Vagina (tissue), 2 donors: ENCODE data around the gene ABLIM2. TPM values are rescaled to one million over a fixed set of nuclear protein-coding genes. Genes with fewer than 3 reads are reported as not detected.

ENCODE experiments used
- DNase-seq, 2 donors: peaks; one replicate each; pipeline ENCODE4 v3.0.0-alpha.2; 2017; ENCODE audit errors: extremely low spot score in 2 of 2
- H3K27ac ChIP-seq: fragments of 200-600 bp; sonication (generic); one replicate; pipeline ENCODE4 v1.5.1; 2019
- H3K27me3 ChIP-seq: fragments of 200-600 bp; sonication (generic); one replicate; pipeline ENCODE4 v1.5.1; 2019
- H3K36me3 ChIP-seq, 2 donors: fragments of 200-600 bp; sonication (generic); one replicate each; pipeline ENCODE4 v1.5.1; 2017 to 2019
- H3K4me1 ChIP-seq: fragments of 200-600 bp; sonication (generic); one replicate; pipeline ENCODE4 v1.5.1; 2019
- H3K4me3 ChIP-seq, 2 donors: fragments of 200-600 bp; sonication (generic); 1 replicate in 1 of 2; 2 replicates in 1 of 2; pipeline ENCODE4 v1.5.1; 2016 to 2019
- H3K9me3 ChIP-seq: fragments of 200-600 bp; sonication (generic); one replicate; pipeline ENCODE4 v1.5.1; 2019
- POLR2A ChIP-seq, 2 donors: fragments of 450-650 bp; IDR thresholded peaks; one replicate each; pipeline ENCODE4 v1.6.1; 2017; ENCODE audit warnings: antibody characterized with exemption in 2 of 2, mild to moderate bottlenecking in 2 of 2, moderate library complexity in 2 of 2
- POLR2AphosphoS5 ChIP-seq, 2 donors: sonication (generic); formaldehyde crosslinking; IDR thresholded peaks; one replicate each; pipeline ENCODE4 v1.9.0; 2017; ENCODE audit warnings: antibody characterized with exemption in 2 of 2, mild to moderate bottlenecking in 2 of 2, low read depth in 1 of 2; ENCODE audit not compliant: insufficient read depth in 1 of 2
- intact Hi-C: fragments of 100-400 bp; cut with DNase I; formaldehyde crosslinking; loops from one replicate; pipeline ENCODE4 v1.15.1; 2023
- total RNA-seq: library from RNA; depleted of rRNA; stranded (reverse); fragments of >200 nt; gene quantifications from one replicate; pipeline ENCODE4 v1.2.3, GENCODE V29; 2016
- TF ChIP-seq, protein P1 (sequence below), 3 experiments: fragments of 450-650 bp in 2 of 3; fragments of 200-600 bp in 1 of 3; sonication (generic) in 1 of 3; IDR thresholded peaks; one replicate each; pipeline ENCODE4 v1.5.1; 2017 to 2019; ENCODE audit warnings: antibody characterized with exemption in 3 of 3, mild to moderate bottlenecking in 2 of 3, moderate library complexity in 2 of 3

ABLIM2 gene
- total RNA-seq, 1 donor from 2014 or later: 15.5 TPM

DNA sequence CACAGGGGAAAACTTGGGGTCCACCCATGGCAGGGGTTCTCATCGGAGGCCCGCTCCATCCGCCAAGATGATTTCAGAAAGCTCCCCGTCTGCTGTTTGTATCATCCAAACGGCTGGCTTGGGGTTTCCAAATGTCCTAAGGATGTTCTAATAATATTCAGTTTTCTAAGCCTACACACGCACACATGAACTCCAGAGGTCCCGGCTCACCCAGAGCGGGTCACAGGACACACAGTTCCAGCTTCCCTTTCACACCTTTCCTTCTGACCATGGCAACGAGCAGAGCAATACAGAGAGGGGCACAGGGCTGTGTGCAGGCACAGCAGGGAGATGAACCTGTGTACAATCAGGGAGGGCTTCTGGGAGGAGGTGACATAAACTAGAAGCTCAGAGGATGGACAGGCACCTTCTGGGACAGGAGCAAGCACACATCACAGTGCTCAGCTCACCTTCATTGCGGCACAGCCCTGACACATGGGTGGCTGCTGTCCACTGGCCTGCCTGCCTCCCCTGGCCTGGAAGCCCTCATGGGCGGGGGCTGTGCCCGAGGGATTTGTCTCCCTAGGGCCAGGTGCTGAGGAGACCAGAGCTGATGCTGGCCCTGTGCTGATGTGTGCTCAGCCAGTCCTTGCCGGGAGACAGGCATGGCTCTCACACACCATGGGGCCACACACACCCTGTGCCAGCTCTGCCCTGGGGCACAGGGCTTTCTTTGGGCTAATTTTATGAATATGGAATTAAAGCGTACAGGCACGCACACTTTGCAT, 44.8 kb downstream of the ABLIM2 start:
- intact Hi-C loops: no loop called here
- TF ChIP-seq POLR2AphosphoS5 (IDR thresholded peaks at IDR 0.05; ENCODE audit: insufficient read depth in 1 of 2, low read depth in 1 of 2): no peak
- TF ChIP-seq, protein P1, sequence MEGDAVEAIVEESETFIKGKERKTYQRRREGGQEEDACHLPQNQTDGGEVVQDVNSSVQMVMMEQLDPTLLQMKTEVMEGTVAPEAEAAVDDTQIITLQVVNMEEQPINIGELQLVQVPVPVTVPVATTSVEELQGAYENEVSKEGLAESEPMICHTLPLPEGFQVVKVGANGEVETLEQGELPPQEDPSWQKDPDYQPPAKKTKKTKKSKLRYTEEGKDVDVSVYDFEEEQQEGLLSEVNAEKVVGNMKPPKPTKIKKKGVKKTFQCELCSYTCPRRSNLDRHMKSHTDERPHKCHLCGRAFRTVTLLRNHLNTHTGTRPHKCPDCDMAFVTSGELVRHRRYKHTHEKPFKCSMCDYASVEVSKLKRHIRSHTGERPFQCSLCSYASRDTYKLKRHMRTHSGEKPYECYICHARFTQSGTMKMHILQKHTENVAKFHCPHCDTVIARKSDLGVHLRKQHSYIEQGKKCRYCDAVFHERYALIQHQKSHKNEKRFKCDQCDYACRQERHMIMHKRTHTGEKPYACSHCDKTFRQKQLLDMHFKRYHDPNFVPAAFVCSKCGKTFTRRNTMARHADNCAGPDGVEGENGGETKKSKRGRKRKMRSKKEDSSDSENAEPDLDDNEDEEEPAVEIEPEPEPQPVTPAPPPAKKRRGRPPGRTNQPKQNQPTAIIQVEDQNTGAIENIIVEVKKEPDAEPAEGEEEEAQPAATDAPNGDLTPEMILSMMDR (IDR thresholded peaks at IDR 0.05): no peak
- no peak for TF ChIP-seq POLR2A (IDR thresholded peaks at IDR 0.05)
- Histone ChIP-seq H3K27me3 (no peaks in the 10 kb centered on the region), H3K36me3 (no peaks in the 10 kb centered on the region), H3K27ac (no peak overlapping the region), H3K9me3 (no peaks in the 10 kb centered on the region), H3K4me3 (no peak overlapping the region), H3K4me1 (no peaks in the 10 kb centered on the region)
- no peak for DNase-seq

DNA sequence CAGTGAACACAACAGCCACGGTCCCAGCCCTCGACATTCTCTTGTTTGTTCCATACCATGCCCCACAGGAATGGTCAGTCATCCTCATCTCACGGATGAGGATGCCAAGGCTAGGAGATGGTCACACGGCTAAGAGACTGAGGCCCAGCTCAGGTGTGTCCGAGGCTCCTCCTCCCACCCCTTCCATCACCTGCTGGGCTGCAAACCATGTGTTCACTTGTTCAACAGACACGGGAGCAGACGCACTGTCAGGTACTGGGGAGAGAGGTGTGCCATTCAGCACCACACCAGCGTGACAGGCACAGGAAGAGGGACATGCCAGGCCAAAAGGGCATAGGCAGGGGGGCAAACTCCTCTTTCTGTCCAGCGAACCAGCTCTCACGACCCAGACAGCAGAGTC, 45.9 kb downstream of the ABLIM2 start:
- Histone ChIP-seq H3K4me3 (no peak overlapping the region), H3K27ac (no peak overlapping the region), H3K36me3 (no peaks in the 10 kb centered on the region), H3K27me3 (no peaks in the 10 kb centered on the region), H3K9me3 (no peaks in the 10 kb centered on the region), H3K4me1 (no peaks in the 10 kb centered on the region)
- no peak for DNase-seq
- no peak for TF ChIP-seq POLR2AphosphoS5 (IDR thresholded peaks at IDR 0.05; ENCODE audit: insufficient read depth in 1 of 2, low read depth in 1 of 2)
- no peak for TF ChIP-seq POLR2A (IDR thresholded peaks at IDR 0.05)
- TF ChIP-seq, protein P1 (IDR thresholded peaks at IDR 0.05): no peak
- intact Hi-C loops: no loop called here

DNA sequence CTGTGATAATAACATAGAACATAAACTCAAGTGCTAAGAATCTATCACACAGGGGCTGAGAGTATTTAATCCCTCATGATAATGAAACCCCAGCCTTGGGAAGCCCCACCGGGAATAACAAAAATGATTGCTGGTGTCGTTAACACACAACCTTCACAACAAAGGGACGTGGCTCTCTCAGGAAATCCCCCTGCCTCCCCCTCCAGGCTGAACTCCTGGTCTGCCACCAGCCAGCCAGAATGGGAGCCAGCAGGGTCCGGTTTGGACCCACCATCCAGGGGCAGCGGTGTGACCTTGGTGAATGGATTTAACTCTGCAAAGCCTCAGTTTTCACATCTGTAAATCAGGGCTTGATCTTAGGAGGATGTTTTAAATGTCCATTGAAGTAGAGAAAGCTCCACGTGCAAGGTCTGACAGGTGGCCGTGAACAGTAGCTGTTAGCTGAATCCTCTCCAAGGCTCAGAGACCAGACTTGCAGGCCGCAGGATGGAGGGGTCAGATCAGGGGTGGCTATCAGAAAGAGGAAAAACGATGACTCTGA, 46.5 kb downstream of the ABLIM2 start:
- Histone ChIP-seq H3K4me3 (no peak overlapping the region), H3K27me3 (no peaks in the 10 kb centered on the region), H3K36me3 (no peaks in the 10 kb centered on the region), H3K4me1 (no peaks in the 10 kb centered on the region), H3K27ac (no peak overlapping the region), H3K9me3 (no peaks in the 10 kb centered on the region)
- DNase-seq: no peak
- intact Hi-C loops: no loop called here
- TF ChIP-seq, protein P1 (IDR thresholded peaks at IDR 0.05): no peak
- TF ChIP-seq POLR2AphosphoS5 (IDR thresholded peaks at IDR 0.05; ENCODE audit: insufficient read depth in 1 of 2, low read depth in 1 of 2): no peak

DNA sequence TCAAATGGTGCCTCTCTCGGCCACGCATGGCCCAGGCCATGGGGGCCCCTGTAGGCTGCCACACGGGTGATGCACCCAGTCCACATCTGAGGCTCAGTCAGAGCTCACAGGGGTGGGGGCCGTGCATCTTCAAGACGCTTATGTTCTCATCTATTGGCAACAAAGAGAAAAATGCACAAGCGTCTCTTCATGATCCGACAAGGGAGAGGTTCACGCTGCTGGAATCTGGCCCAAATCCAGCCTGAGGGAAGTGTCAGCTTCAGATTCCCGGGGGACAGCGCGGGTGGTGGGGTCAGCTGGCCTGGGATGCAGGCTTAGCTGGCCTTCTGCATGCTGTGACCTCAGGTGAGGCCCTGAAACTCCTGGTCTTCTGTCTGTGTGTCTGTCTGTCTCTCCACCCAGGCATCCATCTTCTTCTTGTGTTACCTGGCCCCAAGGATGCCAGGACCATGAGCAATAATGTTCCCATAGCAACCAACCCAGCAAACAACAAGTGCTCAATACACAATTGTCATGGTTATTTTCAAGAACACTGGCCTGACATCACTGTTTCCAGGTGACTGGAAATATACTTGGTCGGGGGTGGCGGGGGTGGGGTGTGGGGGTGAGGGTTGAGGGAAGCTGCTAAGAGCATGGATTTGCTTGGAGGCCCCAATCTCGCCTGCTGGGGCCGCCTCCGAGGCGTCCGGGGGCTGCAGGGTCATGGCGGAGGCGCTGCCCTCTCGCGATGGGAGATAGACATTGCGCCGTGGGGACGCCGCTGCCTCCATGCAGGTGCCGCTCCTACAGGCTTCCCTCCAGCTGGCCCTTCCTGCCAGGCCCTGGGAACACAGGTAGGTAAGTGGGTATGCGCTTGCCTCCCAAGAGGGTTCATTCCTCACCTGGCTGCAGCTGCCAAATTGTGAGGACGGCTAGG, 48.3 kb downstream of the ABLIM2 start:
- H3K4me3 ChIP-seq: no peak overlapping the region

More for the DNA sequence above, 48.3 kb downstream of the ABLIM2 start:
- TF ChIP-seq POLR2A (IDR thresholded peaks at IDR 0.05): no peak
- no peak for TF ChIP-seq POLR2AphosphoS5 (IDR thresholded peaks at IDR 0.05; ENCODE audit: insufficient read depth in 1 of 2, low read depth in 1 of 2)
- TF ChIP-seq, protein P1 (IDR thresholded peaks at IDR 0.05): no peak
- no peaks in the 10 kb centered on the region for H3K9me3 ChIP-seq
- DNase-seq: no peak
- intact Hi-C loops: no loop called here
- no peaks in the 10 kb centered on the region for H3K4me1 ChIP-seq
- no peak overlapping the region for H3K27ac ChIP-seq
- no peaks in the 10 kb centered on the region for H3K36me3 ChIP-seq
- no peaks in the 10 kb centered on the region for H3K27me3 ChIP-seq
